Activated T-helper 1 cell treated with anti-CD3 and anti-CD28 coated beads, Interleukin-2, amount 50 U/mL, for 16 hours (primary cell): ENCODE data around the gene TMEM44.
"Not testable (repeated sequence)": the region's sequence is repeated elsewhere in the genome, so short reads cannot be mapped to it uniquely, and the experiment has no call there.

Experiments
- DNase-seq, 2 donors: peaks; one replicate each; pipeline ENCODE4 v3.0.0-alpha.2; 2020; ENCODE audit warnings: low read depth in 1 of 2, low spot score in 1 of 2

Gene TMEM44

GRCh38 chr3:194612221-194612620 is 21.0 kb downstream of the TMEM44 start:
- DNase-seq: no peak

- no peak for DNase-seq
These were observed 22.5 kb downstream of the TMEM44 start for GRCh38 chr3:194610689-194611088.

- no peak for DNase-seq
These were observed 23.6 kb downstream of the TMEM44 start for GRCh38 chr3:194609601-194610000.

- no peak for DNase-seq
These were observed 24.2 kb downstream of the TMEM44 start for GRCh38 chr3:194608981-194609380.

- no peak for DNase-seq
These were observed 25.4 kb downstream of the TMEM44 start for GRCh38 chr3:194607592-194608389.

- DNase-seq: no peak
These were observed 26.3 kb downstream of the TMEM44 start for GRCh38 chr3:194606941-194607340.

GRCh38 chr3:194606163-194606562 is 27.1 kb downstream of the TMEM44 start:
- DNase-seq: no peak

GRCh38 chr3:194605314-194605713 is 27.9 kb downstream of the TMEM44 start:
- not testable (repeated sequence) for DNase-seq

- DNase-seq: no peak
These were observed 28.4 kb downstream of the TMEM44 start for GRCh38 chr3:194604837-194605236.

GRCh38 chr3:194604126-194604525 is 29.1 kb downstream of the TMEM44 start:
- no peak for DNase-seq

- DNase-seq: no peak
These were observed 30.5 kb downstream of the TMEM44 start for GRCh38 chr3:194602669-194603171.

GRCh38 chr3:194598771-194599557 is 34.3 kb downstream of the TMEM44 start:
- DNase-seq: no peak

- no peak for DNase-seq
These were observed 36.3 kb downstream of the TMEM44 start for GRCh38 chr3:194596906-194597305.

GRCh38 chr3:194592798-194593752 is 40.1 kb downstream of the TMEM44 start:
- DNase-seq: no peak

GRCh38 chr3:194588741-194589140 is 44.5 kb downstream of the TMEM44 start:
- no peak for DNase-seq

GRCh38 chr3:194588236-194588635 is 45.0 kb downstream of the TMEM44 start:
- no peak for DNase-seq

GRCh38 chr3:194587438-194587931 is 45.7 kb downstream of the TMEM44 start:
- no peak for DNase-seq

GRCh38 chr3:194586836-194587235 is 46.4 kb downstream of the TMEM44 start:
- DNase-seq: no peak

GRCh38 chr3:194585880-194586281 is 47.3 kb downstream of the TMEM44 start:
- no peak for DNase-seq

- no peak for DNase-seq
These were observed 48.4 kb downstream of the TMEM44 start for GRCh38 chr3:194584866-194585265.

- DNase-seq: no peak
These were observed 48.9 kb downstream of the TMEM44 start for GRCh38 chr3:194584320-194584776.
